ENCODE data around the gene GATC.

DNA sequence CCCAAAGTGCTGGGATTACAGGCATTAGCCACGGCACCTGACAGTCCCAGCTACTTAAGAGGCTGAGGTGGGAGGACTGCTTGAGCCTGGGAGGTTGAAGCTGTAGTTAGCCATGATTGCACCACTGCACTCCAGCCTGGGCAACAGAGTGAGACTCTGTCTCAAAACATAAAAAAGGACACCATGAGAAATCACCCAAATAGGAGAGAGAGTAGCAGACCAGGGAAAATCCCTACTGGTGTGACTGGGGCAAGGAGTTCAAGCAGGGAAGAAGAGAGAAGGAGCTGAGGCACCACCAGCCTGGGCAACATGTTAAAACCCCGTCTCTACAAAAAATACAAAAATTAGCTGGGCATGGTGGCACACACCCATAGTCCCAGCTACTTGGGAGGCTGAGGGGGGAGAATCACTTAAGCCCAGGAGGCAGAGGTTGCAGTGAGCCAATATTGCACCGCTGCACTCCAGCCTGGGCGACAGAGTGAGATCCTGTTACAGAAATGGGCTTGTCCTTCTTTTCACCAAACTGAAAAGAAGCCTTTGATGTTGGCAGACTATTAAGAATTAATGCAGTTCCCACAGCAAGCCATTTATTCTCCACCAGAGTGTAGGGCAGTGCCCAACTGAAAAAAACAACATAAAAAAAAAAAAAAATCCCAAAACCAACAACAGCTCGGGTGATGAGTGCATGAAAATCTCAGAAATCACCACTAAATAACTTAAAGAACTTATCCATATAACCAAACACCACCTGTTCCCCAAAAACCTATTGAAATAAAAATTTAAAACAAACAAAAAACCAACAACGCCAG, 27.8 kb downstream of the GATC start:
- TF ChIP-seq, protein P1, sequence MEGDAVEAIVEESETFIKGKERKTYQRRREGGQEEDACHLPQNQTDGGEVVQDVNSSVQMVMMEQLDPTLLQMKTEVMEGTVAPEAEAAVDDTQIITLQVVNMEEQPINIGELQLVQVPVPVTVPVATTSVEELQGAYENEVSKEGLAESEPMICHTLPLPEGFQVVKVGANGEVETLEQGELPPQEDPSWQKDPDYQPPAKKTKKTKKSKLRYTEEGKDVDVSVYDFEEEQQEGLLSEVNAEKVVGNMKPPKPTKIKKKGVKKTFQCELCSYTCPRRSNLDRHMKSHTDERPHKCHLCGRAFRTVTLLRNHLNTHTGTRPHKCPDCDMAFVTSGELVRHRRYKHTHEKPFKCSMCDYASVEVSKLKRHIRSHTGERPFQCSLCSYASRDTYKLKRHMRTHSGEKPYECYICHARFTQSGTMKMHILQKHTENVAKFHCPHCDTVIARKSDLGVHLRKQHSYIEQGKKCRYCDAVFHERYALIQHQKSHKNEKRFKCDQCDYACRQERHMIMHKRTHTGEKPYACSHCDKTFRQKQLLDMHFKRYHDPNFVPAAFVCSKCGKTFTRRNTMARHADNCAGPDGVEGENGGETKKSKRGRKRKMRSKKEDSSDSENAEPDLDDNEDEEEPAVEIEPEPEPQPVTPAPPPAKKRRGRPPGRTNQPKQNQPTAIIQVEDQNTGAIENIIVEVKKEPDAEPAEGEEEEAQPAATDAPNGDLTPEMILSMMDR (IDR thresholded peaks at IDR 0.05), result no peak
- no peak for TF ChIP-seq POLR2A (IDR thresholded peaks at IDR 0.05)

Measured in Peyer's patch (tissue), 4 donors.